Endodermal cell (in vitro differentiated cells): ENCODE results near the gene BEND6. TPM values are rescaled to one million over a fixed set of nuclear protein-coding genes. Genes with fewer than 3 reads are reported as not detected.

Experiments
- DNase-seq: peaks from one replicate; pipeline ENCODE4 v3.0.0-alpha.2; 2017
- H3K27ac ChIP-seq: 2 replicates; pipeline ENCODE4 v1.5.1; 2013; ENCODE audit warnings: mild to moderate bottlenecking, low read depth, low read length, moderate library complexity
- H3K27me3 ChIP-seq: 2 replicates; pipeline ENCODE4 v1.6.1; 2013; ENCODE audit warnings: mild to moderate bottlenecking, low read length, moderate library complexity; ENCODE audit not compliant: insufficient read depth, control insufficient read depth, poor library complexity, severe bottlenecking
- H3K36me3 ChIP-seq: 2 replicates; pipeline ENCODE4 v1.7.0; 2013; ENCODE audit warnings: mild to moderate bottlenecking, low read length, moderate library complexity; ENCODE audit not compliant: control insufficient read depth, insufficient read depth
- H3K4me1 ChIP-seq: one replicate; pipeline ENCODE4 v1.7.0; 2013; ENCODE audit warnings: low read length; ENCODE audit not compliant: control insufficient read depth, insufficient read depth
- H3K4me3 ChIP-seq: 2 replicates; pipeline ENCODE4 v1.5.1; 2013; ENCODE audit warnings: mild to moderate bottlenecking, low read length, moderate library complexity
- H3K9ac ChIP-seq: 2 replicates; pipeline ENCODE4 v1.6.1; 2013; ENCODE audit warnings: mild to moderate bottlenecking, low read length, moderate library complexity; ENCODE audit not compliant: poor library complexity, severe bottlenecking; ENCODE audit errors: extremely low read depth
- H3K9me3 ChIP-seq: 2 replicates; pipeline ENCODE4 v1.6.1; 2013; ENCODE audit warnings: mild to moderate bottlenecking, low read length, moderate library complexity; ENCODE audit not compliant: control insufficient read depth
- H3K27ac Mint-ChIP-seq: 2 replicates; pipeline ENCODE4 v1.8.0; 2020; ENCODE audit warnings: mixed read lengths
- H3K27me3 Mint-ChIP-seq: 2 replicates; pipeline ENCODE4 v1.8.0; 2021; ENCODE audit warnings: mild to moderate bottlenecking, mixed read lengths; ENCODE audit not compliant: insufficient read depth
- H3K36me3 Mint-ChIP-seq: 2 replicates; pipeline ENCODE4 v1.8.0; 2020; ENCODE audit warnings: low read depth, mixed read lengths
- H3K4me1 Mint-ChIP-seq: 2 replicates; pipeline ENCODE4 v1.8.0; 2020; ENCODE audit warnings: mixed read lengths
- H3K4me3 Mint-ChIP-seq: 2 replicates; pipeline ENCODE4 v1.8.0; 2020; ENCODE audit warnings: mild to moderate bottlenecking, moderate library complexity, mixed read lengths
- H3K9me3 Mint-ChIP-seq: 2 replicates; pipeline ENCODE4 v1.8.0; 2020; ENCODE audit warnings: mild to moderate bottlenecking, mixed read lengths
- WGBS, 2 experiments: methylation state at CpG; one replicate each; pipeline versions ENCODE4 v1.1.5 to v1.1.7; 2013; ENCODE audit warnings: missing lambda C conversion rate in 2 of 2, mixed read lengths in 1 of 2; ENCODE audit not compliant: insufficient coverage in 1 of 2, insufficient read length in 1 of 2; 5-methylcytosine and 5-hydroxymethylcytosine counted together
- total RNA-seq, 2 donors: library from RNA; stranded (reverse); fragmentation: NEBNext Ultra II Directional in 1 of 2; extraction: Animal tissue kit (Norgen Biotek cat#: 25700) in 1 of 2; gene quantifications; 2 replicates in 1 of 2; 3 replicates in 1 of 2; pipeline ENCODE4 v1.2.1, GENCODE V29; 2021
- TF ChIP-seq, protein P1 (sequence below): fragments of 200-600 bp; sonication (generic); conservative IDR thresholded peaks from 2 replicates; pipeline ENCODE4 v1.5.0; 2021; ENCODE audit warnings: antibody characterized with exemption, mild to moderate bottlenecking

Gene BEND6
- total RNA-seq, 2 donors from 2014 or later = 0.57 to 0.95 TPM

DNA sequence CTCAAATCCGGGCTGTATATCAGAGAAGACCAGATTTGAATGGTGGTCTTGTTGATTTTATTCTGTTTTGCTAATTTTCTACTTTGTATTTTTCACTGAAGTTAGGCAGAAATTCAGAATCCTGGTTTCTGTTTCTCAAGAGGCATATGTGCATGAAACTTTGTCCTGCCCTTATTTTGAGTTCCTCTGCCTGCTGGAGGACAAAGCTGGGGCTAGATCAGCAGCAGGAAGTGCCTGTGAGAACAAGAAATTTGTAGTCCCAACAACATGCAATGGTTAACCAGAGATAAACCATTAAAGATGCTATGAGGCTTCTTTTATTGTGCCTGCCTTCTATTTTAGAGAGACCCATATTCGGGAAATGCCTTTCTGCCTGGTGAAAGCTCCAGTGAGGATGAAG, 37.1 kb downstream of the BEND6 start:
- Mint-ChIP-seq H3K36me3 (no peaks in the 10 kb centered on the region), H3K27ac (no peak overlapping the region)
- no peaks in the 10 kb centered on the region for H3K36me3 ChIP-seq

DNA sequence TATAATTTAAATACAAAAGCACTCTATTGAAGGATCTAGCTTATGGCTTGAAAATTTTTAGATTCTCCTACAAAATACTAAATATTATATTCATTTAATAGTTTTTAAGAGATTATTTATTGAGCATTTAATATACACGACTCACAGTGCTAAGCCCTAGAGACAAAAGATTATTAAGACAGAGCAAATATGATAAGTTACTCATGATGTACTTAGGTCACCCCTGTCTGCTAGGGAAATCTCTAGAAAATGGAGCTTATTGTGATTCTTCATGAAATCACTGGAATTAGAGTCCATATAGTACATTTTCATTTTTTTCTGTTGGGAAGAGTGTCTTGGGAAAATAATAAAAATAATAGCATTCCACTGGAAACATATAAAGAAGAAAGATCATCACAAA, 37.8 kb downstream of the BEND6 start:
- no peaks in the 10 kb centered on the region for H3K27me3 Mint-ChIP-seq
- H3K27ac Mint-ChIP-seq = no peak overlapping the region

More for the DNA sequence above, 37.1 kb downstream of the BEND6 start:
- Mint-ChIP-seq H3K4me1 (no peaks in the 10 kb centered on the region), H3K4me3 (no peak overlapping the region), H3K9me3 (no peaks in the 10 kb centered on the region), H3K27me3 (no peaks in the 10 kb centered on the region)
- no peaks in the 10 kb centered on the region for H3K4me1 ChIP-seq
- H3K27ac ChIP-seq = no peak overlapping the region
- no peak for DNase-seq
- WGBS, 2 experiments = 87 to 95% methylated on average over 2 of the region's 2 CpGs
- no peak overlapping the region for H3K4me3 ChIP-seq
- H3K9ac ChIP-seq = no peak overlapping the region
- no peaks in the 10 kb centered on the region for H3K9me3 ChIP-seq
- TF ChIP-seq, protein P1, sequence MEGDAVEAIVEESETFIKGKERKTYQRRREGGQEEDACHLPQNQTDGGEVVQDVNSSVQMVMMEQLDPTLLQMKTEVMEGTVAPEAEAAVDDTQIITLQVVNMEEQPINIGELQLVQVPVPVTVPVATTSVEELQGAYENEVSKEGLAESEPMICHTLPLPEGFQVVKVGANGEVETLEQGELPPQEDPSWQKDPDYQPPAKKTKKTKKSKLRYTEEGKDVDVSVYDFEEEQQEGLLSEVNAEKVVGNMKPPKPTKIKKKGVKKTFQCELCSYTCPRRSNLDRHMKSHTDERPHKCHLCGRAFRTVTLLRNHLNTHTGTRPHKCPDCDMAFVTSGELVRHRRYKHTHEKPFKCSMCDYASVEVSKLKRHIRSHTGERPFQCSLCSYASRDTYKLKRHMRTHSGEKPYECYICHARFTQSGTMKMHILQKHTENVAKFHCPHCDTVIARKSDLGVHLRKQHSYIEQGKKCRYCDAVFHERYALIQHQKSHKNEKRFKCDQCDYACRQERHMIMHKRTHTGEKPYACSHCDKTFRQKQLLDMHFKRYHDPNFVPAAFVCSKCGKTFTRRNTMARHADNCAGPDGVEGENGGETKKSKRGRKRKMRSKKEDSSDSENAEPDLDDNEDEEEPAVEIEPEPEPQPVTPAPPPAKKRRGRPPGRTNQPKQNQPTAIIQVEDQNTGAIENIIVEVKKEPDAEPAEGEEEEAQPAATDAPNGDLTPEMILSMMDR = no peak
- no peaks in the 10 kb centered on the region for H3K27me3 ChIP-seq

DNA sequence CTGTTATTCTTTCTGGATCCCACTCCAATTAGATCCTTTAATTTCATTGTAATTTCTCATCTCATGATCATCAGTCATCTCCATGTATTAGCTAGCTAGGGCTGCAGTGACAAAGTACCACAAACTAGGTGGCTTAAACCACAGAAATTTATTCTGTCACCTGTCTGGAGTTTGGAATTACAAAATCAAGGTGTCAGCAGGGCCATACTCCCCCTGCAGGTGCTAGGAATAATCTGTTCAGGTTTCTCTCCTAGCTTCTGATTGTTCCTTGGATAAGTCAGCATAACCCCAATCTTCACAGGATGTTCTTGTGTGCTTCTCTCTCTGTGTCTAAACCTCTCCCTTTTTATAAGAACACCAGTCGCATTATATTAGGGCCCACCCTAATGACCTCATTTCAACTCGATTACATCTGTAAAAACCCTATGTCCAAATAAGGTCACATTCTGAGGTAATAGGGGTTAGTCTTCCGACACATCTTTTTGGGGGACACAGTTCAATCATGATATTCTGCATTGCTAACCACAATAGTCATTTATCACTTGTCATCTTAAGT, 40.5 kb downstream of the BEND6 start:
- no peaks in the 10 kb centered on the region for H3K27me3 Mint-ChIP-seq
- peaks cover 13% of the 10 kb centered on the region for H3K9me3 ChIP-seq
- H3K4me1 Mint-ChIP-seq = no peaks in the 10 kb centered on the region
- H3K36me3 Mint-ChIP-seq = no peaks in the 10 kb centered on the region
- no peaks in the 10 kb centered on the region for H3K36me3 ChIP-seq
- no peak overlapping the region for H3K27ac Mint-ChIP-seq
- H3K4me3 Mint-ChIP-seq = no peak overlapping the region
- H3K27ac ChIP-seq = no peak overlapping the region
- H3K4me1 ChIP-seq = no peaks in the 10 kb centered on the region
- TF ChIP-seq, protein P1 = peak; percentile 69
- DNase-seq = no peak
- H3K9ac ChIP-seq = no peak overlapping the region
- H3K4me3 ChIP-seq = no peak overlapping the region
- WGBS, 2 experiments = 92 to 100% methylated on average over 2 to 3 of the region's 3 CpGs
- H3K27me3 ChIP-seq = no peaks in the 10 kb centered on the region
- H3K9me3 Mint-ChIP-seq = peaks cover 23% of the 10 kb centered on the region

More for the DNA sequence above, 37.8 kb downstream of the BEND6 start:
- Mint-ChIP-seq H3K36me3 (no peaks in the 10 kb centered on the region), H3K9me3 (peaks cover under 1% of the 10 kb centered on the region), H3K4me3 (no peak overlapping the region), H3K4me1 (no peaks in the 10 kb centered on the region)
- TF ChIP-seq, protein P1 = no peak
- Histone ChIP-seq H3K4me1 (no peaks in the 10 kb centered on the region), H3K9me3 (no peaks in the 10 kb centered on the region), H3K9ac (no peak overlapping the region), H3K4me3 (no peak overlapping the region), H3K27ac (no peak overlapping the region), H3K27me3 (no peaks in the 10 kb centered on the region), H3K36me3 (no peaks in the 10 kb centered on the region)
- DNase-seq = no peak
- 100% methylated on average over 1 of the region's 1 CpG; no CpG with 5 or more reads in 1 of the 2 experiments for WGBS, 2 experiments
